ENCODE data around the gene LRIG2. TPM values are rescaled to one million over a fixed set of nuclear protein-coding genes. Genes with fewer than 3 reads are reported as not detected.
A peak's percentile ranks its signal among the peaks of the same experiment; 100 is the strongest.

LRIG2 gene
- total and polyA plus RNA-seq, 2 of the 13 experiments (the other 11 are each of a cell fraction or from before 2014, with no cell fraction given): 8.1 to 12.2 TPM

DNA sequence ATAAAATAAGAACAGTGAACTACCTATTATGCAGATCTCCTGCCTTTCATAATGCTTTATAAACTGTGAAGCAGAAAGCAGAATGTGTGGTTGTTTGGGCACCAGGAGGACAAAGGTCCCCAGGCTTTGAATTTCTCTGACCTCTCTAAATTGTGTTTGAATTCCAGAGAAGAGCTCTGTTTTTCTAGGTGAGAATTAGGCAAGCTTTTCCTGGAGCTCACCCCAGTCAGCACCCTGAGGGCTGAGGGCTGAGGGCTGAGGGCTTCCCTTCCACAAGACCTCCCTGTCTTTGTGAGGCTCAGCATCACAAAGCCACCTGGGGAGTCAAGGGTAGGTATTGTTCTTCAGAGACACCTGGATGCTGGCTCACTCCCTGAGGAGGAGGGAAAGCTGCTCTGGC, 45.5 kb upstream of the LRIG2 start (continued):
- TF ChIP-seq, protein P1, sequence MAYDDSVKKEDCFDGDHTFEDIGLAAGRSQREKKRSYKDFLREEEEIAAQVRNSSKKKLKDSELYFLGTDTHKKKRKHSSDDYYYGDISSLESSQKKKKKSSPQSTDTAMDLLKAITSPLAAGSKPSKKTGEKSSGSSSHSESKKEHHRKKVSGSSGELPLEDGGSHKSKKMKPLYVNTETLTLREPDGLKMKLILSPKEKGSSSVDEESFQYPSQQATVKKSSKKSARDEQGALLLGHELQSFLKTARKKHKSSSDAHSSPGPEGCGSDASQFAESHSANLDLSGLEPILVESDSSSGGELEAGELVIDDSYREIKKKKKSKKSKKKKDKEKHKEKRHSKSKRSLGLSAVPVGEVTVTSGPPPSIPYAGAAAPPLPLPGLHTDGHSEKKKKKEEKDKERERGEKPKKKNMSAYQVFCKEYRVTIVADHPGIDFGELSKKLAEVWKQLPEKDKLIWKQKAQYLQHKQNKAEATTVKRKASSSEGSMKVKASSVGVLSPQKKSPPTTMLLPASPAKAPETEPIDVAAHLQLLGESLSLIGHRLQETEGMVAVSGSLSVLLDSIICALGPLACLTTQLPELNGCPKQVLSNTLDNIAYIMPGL (CRISPR knock-in tag; IDR thresholded peaks at IDR 0.05; ENCODE audit: borderline replicate concordance in 1 of 2, low read depth in 1 of 2): peak in 1 of 2 experiments; percentile 24; a peak in 1 of 4 replicates
- TF ChIP-seq GATAD2A (CRISPR knock-in tag; IDR thresholded peaks at IDR 0.05) (no peak; the same call in 1 of the 2 replicates), ARNTL (CRISPR knock-in tag; IDR thresholded peaks at IDR 0.05) (no peak), SMC3 (IDR thresholded peaks at IDR 0.05; ENCODE audit: low read length) (no peak), SATB2 (CRISPR knock-in tag; IDR thresholded peaks at IDR 0.05) (no peak), ZC3H4 (CRISPR knock-in tag; IDR thresholded peaks at IDR 0.05; ENCODE audit: borderline replicate concordance) (no peak), ZNF292 (CRISPR knock-in tag; IDR thresholded peaks at IDR 0.05; ENCODE audit: borderline replicate concordance, low read depth) (no peak), ZNF878 (CRISPR knock-in tag; IDR thresholded peaks at IDR 0.05) (no peak), SP140L (CRISPR knock-in tag; IDR thresholded peaks at IDR 0.05; ENCODE audit: borderline replicate concordance) (no peak), PLRG1 (conservative IDR thresholded peaks at IDR 0.05) (no peak), ZFY (CRISPR knock-in tag; IDR thresholded peaks at IDR 0.05) (0 out of 2 replicates have a peak, but pooled peaks have one; percentile 5), DNMT3B (CRISPR knock-in tag; conservative IDR thresholded peaks at IDR 0.05) (no peak), CREM (IDR thresholded peaks at IDR 0.05) (peak; percentile 3; the same call in 1 of the 2 replicates), CREM (CRISPR knock-in tag; IDR thresholded peaks at IDR 0.05) (no peak), NFKB2 (CRISPR knock-in tag; IDR thresholded peaks at IDR 0.05; ENCODE audit: borderline replicate concordance) (no peak), ZNF335 (CRISPR knock-in tag; IDR thresholded peaks at IDR 0.05) (no peak), ZNF382 (CRISPR knock-in tag; IDR thresholded peaks at IDR 0.05; ENCODE audit: borderline replicate concordance) (no peak), RFXANK (CRISPR knock-in tag; IDR thresholded peaks at IDR 0.05) (no peak), TEAD3 (CRISPR knock-in tag; optimal IDR thresholded peaks at IDR 0.05; ENCODE audit: borderline replicate concordance) (no peak), ZNF749 (CRISPR knock-in tag; IDR thresholded peaks at IDR 0.05; ENCODE audit: borderline replicate concordance) (no peak)
- TF ChIP-seq, protein P2, sequence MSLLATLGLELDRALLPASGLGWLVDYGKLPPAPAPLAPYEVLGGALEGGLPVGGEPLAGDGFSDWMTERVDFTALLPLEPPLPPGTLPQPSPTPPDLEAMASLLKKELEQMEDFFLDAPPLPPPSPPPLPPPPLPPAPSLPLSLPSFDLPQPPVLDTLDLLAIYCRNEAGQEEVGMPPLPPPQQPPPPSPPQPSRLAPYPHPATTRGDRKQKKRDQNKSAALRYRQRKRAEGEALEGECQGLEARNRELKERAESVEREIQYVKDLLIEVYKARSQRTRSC (CRISPR knock-in tag; IDR thresholded peaks at IDR 0.05; ENCODE audit: low read depth): no peak
- TF ChIP-seq, protein P3, sequence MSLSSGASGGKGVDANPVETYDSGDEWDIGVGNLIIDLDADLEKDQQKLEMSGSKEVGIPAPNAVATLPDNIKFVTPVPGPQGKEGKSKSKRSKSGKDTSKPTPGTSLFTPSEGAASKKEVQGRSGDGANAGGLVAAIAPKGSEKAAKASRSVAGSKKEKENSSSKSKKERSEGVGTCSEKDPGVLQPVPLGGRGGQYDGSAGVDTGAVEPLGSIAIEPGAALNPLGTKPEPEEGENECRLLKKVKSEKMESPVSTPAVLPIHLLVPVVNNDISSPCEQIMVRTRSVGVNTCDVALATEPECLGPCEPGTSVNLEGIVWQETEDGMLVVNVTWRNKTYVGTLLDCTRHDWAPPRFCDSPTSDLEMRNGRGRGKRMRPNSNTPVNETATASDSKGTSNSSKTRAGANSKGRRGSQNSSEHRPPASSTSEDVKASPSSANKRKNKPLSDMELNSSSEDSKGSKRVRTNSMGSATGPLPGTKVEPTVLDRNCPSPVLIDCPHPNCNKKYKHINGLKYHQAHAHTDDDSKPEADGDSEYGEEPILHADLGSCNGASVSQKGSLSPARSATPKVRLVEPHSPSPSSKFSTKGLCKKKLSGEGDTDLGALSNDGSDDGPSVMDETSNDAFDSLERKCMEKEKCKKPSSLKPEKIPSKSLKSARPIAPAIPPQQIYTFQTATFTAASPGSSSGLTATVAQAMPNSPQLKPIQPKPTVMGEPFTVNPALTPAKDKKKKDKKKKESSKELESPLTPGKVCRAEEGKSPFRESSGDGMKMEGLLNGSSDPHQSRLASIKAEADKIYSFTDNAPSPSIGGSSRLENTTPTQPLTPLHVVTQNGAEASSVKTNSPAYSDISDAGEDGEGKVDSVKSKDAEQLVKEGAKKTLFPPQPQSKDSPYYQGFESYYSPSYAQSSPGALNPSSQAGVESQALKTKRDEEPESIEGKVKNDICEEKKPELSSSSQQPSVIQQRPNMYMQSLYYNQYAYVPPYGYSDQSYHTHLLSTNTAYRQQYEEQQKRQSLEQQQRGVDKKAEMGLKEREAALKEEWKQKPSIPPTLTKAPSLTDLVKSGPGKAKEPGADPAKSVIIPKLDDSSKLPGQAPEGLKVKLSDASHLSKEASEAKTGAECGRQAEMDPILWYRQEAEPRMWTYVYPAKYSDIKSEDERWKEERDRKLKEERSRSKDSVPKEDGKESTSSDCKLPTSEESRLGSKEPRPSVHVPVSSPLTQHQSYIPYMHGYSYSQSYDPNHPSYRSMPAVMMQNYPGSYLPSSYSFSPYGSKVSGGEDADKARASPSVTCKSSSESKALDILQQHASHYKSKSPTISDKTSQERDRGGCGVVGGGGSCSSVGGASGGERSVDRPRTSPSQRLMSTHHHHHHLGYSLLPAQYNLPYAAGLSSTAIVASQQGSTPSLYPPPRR (CRISPR knock-in tag; IDR thresholded peaks at IDR 0.05; ENCODE audit: borderline replicate concordance): 0 out of 2 replicates have a peak, but pooled peaks have one; percentile 3
- TF ChIP-seq, protein P4, sequence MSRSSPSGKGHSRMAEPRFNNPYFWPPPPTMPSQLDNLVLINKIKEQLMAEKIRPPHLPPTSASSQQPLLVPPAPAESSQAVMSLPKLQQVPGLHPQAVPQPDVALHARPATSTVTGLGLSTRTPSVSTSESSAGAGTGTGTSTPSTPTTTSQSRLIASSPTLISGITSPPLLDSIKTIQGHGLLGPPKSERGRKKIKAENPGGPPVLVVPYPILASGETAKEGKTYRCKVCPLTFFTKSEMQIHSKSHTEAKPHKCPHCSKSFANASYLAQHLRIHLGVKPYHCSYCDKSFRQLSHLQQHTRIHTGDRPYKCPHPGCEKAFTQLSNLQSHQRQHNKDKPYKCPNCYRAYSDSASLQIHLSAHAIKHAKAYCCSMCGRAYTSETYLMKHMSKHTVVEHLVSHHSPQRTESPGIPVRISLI (CRISPR knock-in tag; IDR thresholded peaks at IDR 0.05; ENCODE audit: borderline replicate concordance): no peak

All from HepG2 (cell line).